Dedifferentiated amniotic fluid mesenchymal stem cell (primary cell): ENCODE results near the gene SIRT1.
"Not testable (repeated sequence)": the region's sequence is repeated elsewhere in the genome, so short reads cannot be mapped to it uniquely, and the experiment has no call there.

Experiments used
- DNase-seq: peaks from one replicate; pipeline ENCODE4 v3.0.0-alpha.2; 2016; ENCODE audit errors: extremely low spot score

The SIRT1 gene

GRCh38 chr10:67965456-67965855, 81.0 kb downstream of the SIRT1 start:
- no peak for DNase-seq

- DNase-seq, result not testable (repeated sequence)
Measured at GRCh38 chr10:67966035-67966434, 81.6 kb downstream of the SIRT1 start.
